Measurements from ENCODE around the gene ADD1. TPM values are rescaled to one million over a fixed set of nuclear protein-coding genes. Genes with fewer than 3 reads are reported as not detected.

ADD1 gene, protein sequence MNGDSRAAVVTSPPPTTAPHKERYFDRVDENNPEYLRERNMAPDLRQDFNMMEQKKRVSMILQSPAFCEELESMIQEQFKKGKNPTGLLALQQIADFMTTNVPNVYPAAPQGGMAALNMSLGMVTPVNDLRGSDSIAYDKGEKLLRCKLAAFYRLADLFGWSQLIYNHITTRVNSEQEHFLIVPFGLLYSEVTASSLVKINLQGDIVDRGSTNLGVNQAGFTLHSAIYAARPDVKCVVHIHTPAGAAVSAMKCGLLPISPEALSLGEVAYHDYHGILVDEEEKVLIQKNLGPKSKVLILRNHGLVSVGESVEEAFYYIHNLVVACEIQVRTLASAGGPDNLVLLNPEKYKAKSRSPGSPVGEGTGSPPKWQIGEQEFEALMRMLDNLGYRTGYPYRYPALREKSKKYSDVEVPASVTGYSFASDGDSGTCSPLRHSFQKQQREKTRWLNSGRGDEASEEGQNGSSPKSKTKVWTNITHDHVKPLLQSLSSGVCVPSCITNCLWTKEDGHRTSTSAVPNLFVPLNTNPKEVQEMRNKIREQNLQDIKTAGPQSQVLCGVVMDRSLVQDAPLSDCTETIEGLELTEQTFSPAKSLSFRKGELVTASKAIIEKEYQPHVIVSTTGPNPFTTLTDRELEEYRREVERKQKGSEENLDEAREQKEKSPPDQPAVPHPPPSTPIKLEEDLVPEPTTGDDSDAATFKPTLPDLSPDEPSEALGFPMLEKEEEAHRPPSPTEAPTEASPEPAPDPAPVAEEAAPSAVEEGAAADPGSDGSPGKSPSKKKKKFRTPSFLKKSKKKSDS
- 100 to 1,000 TPM; 163 to 214 (median 187) TPM for total RNA-seq
- 100 to 1,000 TPM; 124 to 224 (median 126) TPM for polyA plus RNA-seq
- long read RNA-seq, donor 1, full-length matches to known transcripts, result 3 of 63 reads
- long read RNA-seq, donor 1, partial matches to known transcripts, result 50 of 63 reads
- long read RNA-seq, donor 1, other reads (novel, unspliced or antisense), result 10 of 63 reads
- long read RNA-seq, donor 2, full-length matches to known transcripts, result 15 of 198 reads
- long read RNA-seq, donor 2, partial matches to known transcripts, result 147 of 198 reads
- long read RNA-seq, donor 2, other reads (novel, unspliced or antisense), result 36 of 198 reads

DNA sequence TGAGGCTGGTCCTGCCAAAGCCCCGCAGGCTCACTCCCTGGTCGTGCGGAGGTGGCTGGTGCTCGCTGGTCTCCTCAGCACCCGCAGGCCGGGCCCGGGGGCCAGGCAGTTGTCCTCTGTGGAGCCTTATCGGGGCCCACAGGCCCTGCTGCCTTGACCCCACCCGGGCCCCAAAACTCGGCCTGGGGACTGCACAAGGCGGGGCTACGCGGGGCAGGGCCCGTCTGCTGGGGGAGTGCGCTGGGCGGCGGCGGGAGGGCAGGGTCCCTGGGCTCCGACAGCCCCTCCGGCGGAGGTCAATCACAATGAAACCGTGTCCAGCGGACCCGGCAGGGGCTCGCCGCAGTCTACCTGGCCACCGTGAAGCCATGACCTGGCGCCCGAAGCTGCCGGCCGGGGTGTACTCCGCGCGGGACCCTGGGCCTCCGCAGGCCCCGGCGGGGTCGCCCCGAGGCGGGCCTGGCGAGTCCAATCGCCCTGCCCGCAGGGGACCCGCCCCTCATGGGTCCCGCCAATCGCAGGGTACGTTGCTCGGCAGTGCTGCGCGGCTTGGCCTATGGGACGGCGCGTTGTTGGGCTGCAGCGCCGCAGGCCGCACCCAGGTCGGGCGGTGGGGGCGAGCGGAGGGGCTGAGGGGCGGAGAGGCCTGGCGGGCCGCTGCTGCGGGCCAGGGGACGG is at the start of gene ADD1:
Gene ADD1, plus strand, starts transcription at position 582 of the 678 bp plus-strand sequence. CDS start 32,072 bp downstream, outside the sequence.
- peak; percentile 96 to 99 (median 98) for ATAC-seq
- no peaks in the 10 kb centered on the region for H3K27me3 ChIP-seq (ENCODE audit: insufficient read depth in 3 of 3, low read length in 2 of 3)
- intact Hi-C loops (cut with DNase I), result loop anchor here in 1 of 2 donors (5.0 kb wide), 2 partner anchors 81 to 89 kb away; no protein-coding TSS in a partner anchor
- no peaks in the 10 kb centered on the region for H3K9me3 ChIP-seq
- peak within 1 kb of the TSS; percentile 81 for H3K4me3 ChIP-seq
- no peaks in the 10 kb centered on the region for H3K36me3 ChIP-seq (ENCODE audit: insufficient read depth in 1 of 2, low read depth in 1 of 2)
- TF ChIP-seq CTCF (IDR thresholded peaks at IDR 0.05), result no peak
- 0 to 1% (median 0%) methylated on average over 39 to 65 of the region's 65 CpGs for WGBS, 3 donors
- DNase-seq, result peak; percentile 90 to 95
- peak within 1 kb of the TSS; percentile 89 for H3K27ac ChIP-seq
- H3K4me1 ChIP-seq, result peaks cover 41% of the 10 kb centered on the region

DNA sequence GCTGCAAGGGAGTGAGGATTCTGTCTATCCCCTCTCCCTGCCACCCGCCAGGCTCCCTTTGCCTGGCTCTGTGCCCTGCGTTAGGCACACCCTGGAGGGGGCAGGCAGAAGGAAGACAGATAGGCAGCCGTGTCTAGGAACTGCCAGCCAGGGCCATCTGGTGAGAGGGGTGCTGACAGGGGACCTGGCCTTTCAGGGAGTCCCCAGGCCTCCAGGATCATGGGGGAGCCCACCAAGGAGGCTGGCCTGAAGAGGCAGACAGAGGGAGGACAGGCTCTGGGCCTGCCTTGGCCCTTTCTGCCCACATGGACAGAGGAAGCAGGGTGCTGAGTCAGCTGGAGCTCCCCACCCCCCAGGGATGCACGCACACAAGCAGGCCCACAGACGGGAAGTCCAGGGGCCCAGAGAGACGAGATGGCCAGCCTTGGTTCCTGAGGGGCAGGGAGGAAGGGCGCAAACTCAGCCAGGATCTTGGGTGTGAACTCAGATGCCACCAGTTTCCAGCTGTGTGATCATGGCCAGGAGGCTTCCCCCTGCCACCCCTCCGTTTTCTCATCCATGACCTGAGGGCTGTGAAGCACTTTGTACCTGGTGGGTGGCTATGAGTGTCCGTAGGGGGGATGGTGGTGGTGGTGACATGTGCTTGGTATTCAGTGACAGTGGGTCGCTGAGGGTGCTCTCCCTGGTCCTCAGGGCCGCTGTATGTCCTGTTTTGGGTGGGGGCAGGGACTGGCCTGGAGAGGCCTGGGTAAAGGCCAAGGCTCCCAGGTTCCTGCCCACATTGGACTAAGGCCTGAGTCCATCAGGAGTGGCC is 49.0 kb upstream of the ADD1 start:
- TF ChIP-seq CTCF (IDR thresholded peaks at IDR 0.05), result no peak
- DNase-seq (peak; percentile 67 to 77), ATAC-seq (peak in 1 of 4 donors; percentile 18)
- Histone ChIP-seq H3K9me3 (no peaks in the 10 kb centered on the region), H3K27me3 (ENCODE audit: insufficient read depth in 3 of 3, low read length in 2 of 3) (no peaks in the 10 kb centered on the region), H3K36me3 (ENCODE audit: insufficient read depth in 1 of 2, low read depth in 1 of 2) (no peaks in the 10 kb centered on the region), H3K4me3 (peak overlapping the region; percentile 70), H3K4me1 (peaks cover 25% of the 10 kb centered on the region), H3K27ac (peak overlapping the region; percentile 36)
- 62 to 64% (median 64%) methylated on average over 11 of the region's 11 CpGs for WGBS, 3 donors
- intact Hi-C loops (cut with DNase I), result no loop called here

- 82 to 94% (median 90%) methylated on average over 16 to 17 of the region's 17 CpGs for WGBS, 3 donors
- Histone ChIP-seq H3K4me1 (peaks cover 25% of the 10 kb centered on the region), H3K27me3 (ENCODE audit: insufficient read depth in 3 of 3, low read length in 2 of 3) (no peaks in the 10 kb centered on the region), H3K27ac (no peak overlapping the region), H3K36me3 (ENCODE audit: insufficient read depth in 1 of 2, low read depth in 1 of 2) (no peaks in the 10 kb centered on the region), H3K4me3 (peak overlapping the region; percentile 11), H3K9me3 (no peaks in the 10 kb centered on the region)
- intact Hi-C loops (cut with DNase I), result no loop called here
- DNase-seq, result peak; percentile 11 to 51
- ATAC-seq, result no peak
- TF ChIP-seq CTCF (IDR thresholded peaks at IDR 0.05), result no peak
Observed at GRCh38 chr4:2795300-2795892, 48.2 kb upstream of the ADD1 start.
